Testis (tissue), 3 donors: ENCODE results near the gene SP140L. TPM values are rescaled to one million over a fixed set of nuclear protein-coding genes. Genes with fewer than 3 reads are reported as not detected.

ENCODE experiments used
- DNase-seq: peaks from one replicate; pipeline ENCODE4 v3.0.0-alpha.2; 2019
- H3K27ac ChIP-seq, 2 donors: fragments of 200-600 bp; sonication (generic); one replicate each; pipeline ENCODE4 v1.5.1; 2019
- H3K27me3 ChIP-seq: fragments of 200-600 bp; sonication (generic); one replicate; pipeline ENCODE4 v1.5.1; 2019
- H3K36me3 ChIP-seq: fragments of 200-600 bp; sonication (generic); one replicate; pipeline ENCODE4 v1.5.1; 2017; ENCODE audit warnings: low read depth; ENCODE audit errors: missing control alignments
- H3K4me1 ChIP-seq: fragments of 200-600 bp; sonication (generic); one replicate; pipeline ENCODE4 v1.5.1; 2019
- H3K4me3 ChIP-seq, 2 donors: fragments of 200-600 bp; sonication (generic); one replicate each; pipeline ENCODE4 v1.5.1; 2017 to 2019
- H3K9me3 ChIP-seq: fragments of 200-600 bp; sonication (generic); one replicate; pipeline ENCODE4 v1.5.1; 2017
- POLR2A ChIP-seq: fragments of 450-650 bp; IDR thresholded peaks from one replicate; pipeline ENCODE4 v1.6.1; 2017; ENCODE audit warnings: antibody characterized with exemption, mild to moderate bottlenecking, moderate library complexity
- WGBS, 2 donors: methylation state at CpG; one replicate each; pipeline ENCODE4 v1.1.5; 2018; 5-methylcytosine and 5-hydroxymethylcytosine counted together
- intact Hi-C: fragments of 100-400 bp; cut with DNase I; formaldehyde crosslinking; loops from one replicate; pipeline ENCODE4 v1.15.1; 2023; ENCODE audit warnings: low total_unique reads
- polyA plus RNA-seq: library from polyadenylated mRNA; stranded (reverse); fragments of 350-450 nt; fragmentation: Illumina TruSeq; extraction: RNeasy Lipid Tissue Mini Kit (QIAGEN cat#74804); gene quantifications from one replicate; pipeline ENCODE4 v1.2.3, GENCODE V29; 2014; ENCODE audit warnings: low read depth, low replicate concordance; ENCODE audit not compliant: insufficient read depth
- total RNA-seq, 2 donors: library from RNA; depleted of rRNA; stranded (reverse); fragments of >200 nt; gene quantifications; one replicate each; pipeline ENCODE4 v1.2.3, GENCODE V29; 2016
- TF ChIP-seq, protein P1 (sequence below), 3 experiments: fragments of 450-650 bp in 2 of 3; fragments of 200-600 bp in 1 of 3; sonication (generic) in 1 of 3; IDR thresholded peaks; one replicate each; pipeline ENCODE4 v1.5.1; 2016 to 2019; ENCODE audit warnings: antibody characterized with exemption in 3 of 3, mild to moderate bottlenecking in 2 of 3, moderate library complexity in 1 of 3

The SP140L gene
- total and polyA plus RNA-seq, 3 donors from 2014 or later, result 7.2 to 21.9 (median 7.9) TPM

DNA sequence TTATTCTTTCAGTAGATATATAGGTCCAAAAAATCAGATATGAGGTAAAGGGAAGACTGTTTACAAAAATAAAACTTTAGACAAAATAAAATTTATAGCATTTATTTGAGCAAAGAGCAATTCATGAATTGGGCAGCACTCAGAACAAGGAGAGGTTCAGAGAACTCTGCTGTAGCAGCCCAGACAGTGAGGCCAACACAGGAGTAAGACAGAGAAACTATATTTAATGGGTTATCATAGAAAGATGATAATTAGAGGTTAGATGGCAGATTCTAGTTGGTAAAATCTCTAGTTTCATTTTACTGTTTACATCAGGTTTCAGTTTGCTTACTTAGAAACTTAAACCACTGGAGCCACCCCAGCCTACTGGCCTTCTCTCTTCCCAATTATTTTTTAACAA lies 30.1 kb upstream of the SP140L start:
- Histone ChIP-seq H3K4me3 (no peak overlapping the region), H3K27ac (no peak overlapping the region), H3K4me1 (no peaks in the 10 kb centered on the region), H3K36me3 (no peaks in the 10 kb centered on the region), H3K27me3 (no peaks in the 10 kb centered on the region), H3K9me3 (no peaks in the 10 kb centered on the region)
- no peak for DNase-seq
- TF ChIP-seq POLR2A, result no peak
- TF ChIP-seq, protein P1, sequence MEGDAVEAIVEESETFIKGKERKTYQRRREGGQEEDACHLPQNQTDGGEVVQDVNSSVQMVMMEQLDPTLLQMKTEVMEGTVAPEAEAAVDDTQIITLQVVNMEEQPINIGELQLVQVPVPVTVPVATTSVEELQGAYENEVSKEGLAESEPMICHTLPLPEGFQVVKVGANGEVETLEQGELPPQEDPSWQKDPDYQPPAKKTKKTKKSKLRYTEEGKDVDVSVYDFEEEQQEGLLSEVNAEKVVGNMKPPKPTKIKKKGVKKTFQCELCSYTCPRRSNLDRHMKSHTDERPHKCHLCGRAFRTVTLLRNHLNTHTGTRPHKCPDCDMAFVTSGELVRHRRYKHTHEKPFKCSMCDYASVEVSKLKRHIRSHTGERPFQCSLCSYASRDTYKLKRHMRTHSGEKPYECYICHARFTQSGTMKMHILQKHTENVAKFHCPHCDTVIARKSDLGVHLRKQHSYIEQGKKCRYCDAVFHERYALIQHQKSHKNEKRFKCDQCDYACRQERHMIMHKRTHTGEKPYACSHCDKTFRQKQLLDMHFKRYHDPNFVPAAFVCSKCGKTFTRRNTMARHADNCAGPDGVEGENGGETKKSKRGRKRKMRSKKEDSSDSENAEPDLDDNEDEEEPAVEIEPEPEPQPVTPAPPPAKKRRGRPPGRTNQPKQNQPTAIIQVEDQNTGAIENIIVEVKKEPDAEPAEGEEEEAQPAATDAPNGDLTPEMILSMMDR (IDR thresholded peaks at IDR 0.05), result no peak
- intact Hi-C loops, result no loop called here

DNA sequence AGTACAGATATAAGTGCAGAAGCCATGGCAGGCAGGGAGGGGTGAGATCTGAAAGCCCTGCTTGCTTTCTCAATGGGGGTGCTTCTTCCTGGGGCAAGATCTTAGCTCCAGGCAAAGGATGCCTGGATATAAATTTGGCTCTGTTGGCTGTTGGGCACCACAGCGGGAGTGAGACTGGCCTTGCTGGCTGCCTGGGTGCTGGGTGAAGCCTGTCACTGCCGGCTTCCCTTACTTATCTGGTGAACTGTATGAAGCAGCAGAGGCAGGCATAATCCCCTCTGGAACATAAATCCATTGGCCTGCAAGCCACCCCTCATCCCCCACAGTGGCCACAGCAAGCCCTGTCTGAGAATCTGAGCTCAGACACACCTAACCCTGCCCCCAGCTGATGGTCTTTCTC lies 27.4 kb upstream of the SP140L start:
- Histone ChIP-seq H3K9me3 (no peaks in the 10 kb centered on the region), H3K27ac (no peak overlapping the region), H3K4me1 (no peaks in the 10 kb centered on the region), H3K36me3 (no peaks in the 10 kb centered on the region), H3K4me3 (no peak overlapping the region), H3K27me3 (no peaks in the 10 kb centered on the region)
- 81 to 89% methylated on average over 2 of the region's 2 CpGs for WGBS, 2 donors
- no peak for DNase-seq
- TF ChIP-seq POLR2A, result no peak
- TF ChIP-seq, protein P1 (IDR thresholded peaks at IDR 0.05), result no peak
- intact Hi-C loops, result no loop called here

DNA sequence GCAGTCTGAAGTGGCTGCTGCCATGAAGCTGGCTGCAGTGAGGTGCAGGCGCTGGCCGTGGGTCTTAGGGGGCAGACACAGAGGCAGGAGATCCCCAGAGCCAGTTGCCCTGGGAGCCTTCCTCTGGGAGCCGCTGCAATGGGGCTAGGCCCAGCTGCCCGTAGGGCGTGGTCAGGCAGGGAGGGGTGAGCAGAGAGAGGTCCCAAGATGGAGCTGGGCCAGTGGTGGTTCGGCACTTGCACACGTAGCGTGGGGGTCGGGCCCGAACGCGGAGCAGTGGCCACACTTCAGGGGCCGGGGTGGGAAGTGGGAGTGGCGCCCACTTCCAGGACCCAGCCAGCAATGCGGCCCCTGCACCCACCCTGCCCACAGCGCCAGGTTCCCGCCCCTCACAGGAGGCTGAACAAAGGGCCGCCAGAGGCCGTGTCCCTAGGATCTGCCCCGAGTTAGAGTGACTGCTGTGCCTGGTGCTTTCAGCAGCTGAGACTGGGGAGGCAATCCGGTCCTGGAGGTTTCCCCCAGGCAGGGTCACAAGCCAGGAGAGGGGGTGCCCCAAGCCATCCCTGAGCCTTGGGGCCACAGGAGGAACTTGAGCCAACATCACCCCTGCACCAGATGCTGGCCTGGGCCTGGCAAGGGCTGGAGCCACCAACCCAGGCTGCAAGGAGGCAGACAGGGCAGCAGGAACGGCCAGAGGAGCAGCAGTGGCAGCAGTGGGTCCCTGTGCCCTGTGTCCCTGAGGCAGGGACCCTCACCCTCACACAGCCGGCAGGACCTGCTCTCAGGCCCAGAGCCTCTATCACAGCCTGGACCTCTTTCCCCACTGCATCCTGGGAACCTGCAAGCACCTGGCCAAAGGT lies 21.3 kb upstream of the SP140L start:
- intact Hi-C loops, result no loop called here
- Histone ChIP-seq H3K27ac (no peak overlapping the region), H3K4me1 (no peaks in the 10 kb centered on the region), H3K36me3 (no peaks in the 10 kb centered on the region), H3K4me3 (no peak overlapping the region), H3K27me3 (no peaks in the 10 kb centered on the region), H3K9me3 (no peaks in the 10 kb centered on the region)
- no peak for DNase-seq
- WGBS, 2 donors, result 91% methylated on average over 15 to 22 of the region's 23 CpGs
- no peak for TF ChIP-seq POLR2A
- TF ChIP-seq, protein P1 (IDR thresholded peaks at IDR 0.05), result no peak

DNA sequence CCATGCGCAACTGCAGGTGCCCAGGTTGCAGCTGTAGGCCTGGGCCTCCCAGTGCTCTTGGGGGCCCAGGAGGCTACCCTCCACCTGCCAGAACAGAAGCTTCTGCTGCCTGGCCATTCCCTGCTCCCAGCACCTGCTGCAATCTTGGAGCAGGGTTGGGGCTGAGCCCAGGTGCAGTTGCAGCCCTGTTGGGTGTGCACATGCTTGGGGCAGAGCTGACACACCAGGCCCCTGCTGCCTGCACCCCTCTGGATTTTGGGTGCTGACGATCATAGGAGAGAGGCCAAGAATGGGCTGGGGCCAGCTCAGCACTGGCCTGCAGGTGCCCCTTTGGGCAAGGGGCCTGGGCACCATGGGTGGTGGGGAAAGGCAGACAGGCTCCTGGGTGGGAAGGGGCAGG lies 20.5 kb upstream of the SP140L start:
- H3K9me3 ChIP-seq, result no peaks in the 10 kb centered on the region
- TF ChIP-seq, protein P1 (IDR thresholded peaks at IDR 0.05), result no peak
- TF ChIP-seq POLR2A, result no peak
- H3K36me3 ChIP-seq, result no peaks in the 10 kb centered on the region
- intact Hi-C loops, result no loop called here
- WGBS, 2 donors, result 100% methylated on average over 1 of the region's 2 CpGs; no CpG with 5 or more reads in 1 of the 2 donors
- DNase-seq, result no peak
- H3K27me3 ChIP-seq, result no peaks in the 10 kb centered on the region
- no peaks in the 10 kb centered on the region for H3K4me1 ChIP-seq
- no peak overlapping the region for H3K4me3 ChIP-seq
- H3K27ac ChIP-seq, result no peak overlapping the region

DNA sequence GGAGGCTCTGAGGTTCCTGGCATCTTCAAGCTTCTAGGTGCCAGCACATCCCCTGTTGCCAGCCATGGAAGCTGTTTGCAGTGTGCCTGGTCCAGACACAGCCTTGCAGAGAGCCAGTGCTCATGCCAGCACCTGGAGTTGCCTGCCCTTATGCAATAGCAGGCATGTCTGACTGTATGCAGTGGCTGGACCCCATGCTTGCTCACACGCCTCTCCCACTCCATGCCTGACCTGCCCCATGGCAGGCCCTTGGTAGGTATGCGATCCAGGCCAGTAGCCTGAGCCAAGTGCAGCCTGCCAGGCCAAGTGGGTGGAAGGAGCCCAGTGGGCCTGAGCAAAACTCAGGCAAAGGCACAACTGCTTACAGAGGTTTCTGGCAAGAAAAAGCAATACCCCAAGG lies 19.5 kb upstream of the SP140L start:
- no peak for DNase-seq
- Histone ChIP-seq H3K36me3 (no peaks in the 10 kb centered on the region), H3K4me3 (no peak overlapping the region), H3K27ac (no peak overlapping the region), H3K4me1 (no peaks in the 10 kb centered on the region), H3K9me3 (no peaks in the 10 kb centered on the region), H3K27me3 (no peaks in the 10 kb centered on the region)
- intact Hi-C loops, result no loop called here
- WGBS, 2 donors, result 92 to 95% methylated on average over 2 of the region's 2 CpGs
- TF ChIP-seq POLR2A, result no peak
- TF ChIP-seq, protein P1 (IDR thresholded peaks at IDR 0.05), result no peak
